ENCODE measurements around the gene STX2.

Gene STX2

GRCh38 chr12:130829391-130830245, 9.4 kb downstream of the STX2 start:
- DNase-seq: no peak

GRCh38 chr12:130828895-130829294, 10.2 kb downstream of the STX2 start:
- DNase-seq: no peak

- no peak for DNase-seq
These were observed 11.6 kb downstream of the STX2 start for GRCh38 chr12:130827432-130827831.

- DNase-seq: peak; percentile 77
These were observed 12.8 kb downstream of the STX2 start for GRCh38 chr12:130826151-130826801.

- no peak for DNase-seq
These were observed 13.3 kb downstream of the STX2 start for GRCh38 chr12:130825771-130826150.

GRCh38 chr12:130819681-130820080, 19.4 kb downstream of the STX2 start:
- no peak for DNase-seq

- peak; percentile 81 for DNase-seq
These were observed 20.1 kb downstream of the STX2 start for GRCh38 chr12:130818635-130819576.

GRCh38 chr12:130818272-130818634, 20.8 kb downstream of the STX2 start:
- no peak for DNase-seq

GRCh38 chr12:130817804-130818203, 21.2 kb downstream of the STX2 start:
- no peak for DNase-seq

- DNase-seq: no peak
These were observed 23.0 kb downstream of the STX2 start for GRCh38 chr12:130816097-130816496.

- DNase-seq: no peak
These were observed 23.9 kb downstream of the STX2 start for GRCh38 chr12:130815028-130815741.

- no peak for DNase-seq
These were observed 25.1 kb downstream of the STX2 start for GRCh38 chr12:130813949-130814348.

GRCh38 chr12:130813436-130813835, 25.6 kb downstream of the STX2 start:
- no peak for DNase-seq

- no peak for DNase-seq
These were observed 29.3 kb downstream of the STX2 start for GRCh38 chr12:130809791-130810190.

- DNase-seq: no peak
These were observed 31.7 kb downstream of the STX2 start for GRCh38 chr12:130807309-130807708.

GRCh38 chr12:130806574-130806973, 32.5 kb downstream of the STX2 start:
- DNase-seq: no peak

GRCh38 chr12:130805635-130806034, 33.4 kb downstream of the STX2 start:
- DNase-seq: no peak

GRCh38 chr12:130804216-130804615, 34.8 kb downstream of the STX2 start:
- DNase-seq: no peak

GRCh38 chr12:130803702-130804101, 35.3 kb downstream of the STX2 start:
- no peak for DNase-seq

GRCh38 chr12:130800312-130800711, 38.7 kb downstream of the STX2 start:
- DNase-seq: no peak

GRCh38 chr12:130799051-130799450, 40.0 kb downstream of the STX2 start:
- DNase-seq: no peak

GRCh38 chr12:130796985-130797686, 41.9 kb downstream of the STX2 start:
- DNase-seq: peak; percentile 72

Data from activated naive CD4-positive, alpha-beta T cell treated with Interleukin-2 at 50 U/mL for 16 hours (primary cell).